Measurements from ENCODE around the gene SH2D7.

GRCh38 chr15:78129751-78130287, 37.5 kb downstream of the SH2D7 start:
- TF ChIP-seq CTCF (IDR thresholded peaks at IDR 0.05; ENCODE audit: low read depth, low read length) (no peak), EZH2phosphoT487 (IDR thresholded peaks at IDR 0.05; ENCODE audit: low read depth) (no peak)
